Stimulated activated effector memory CD8-positive, alpha-beta T cell treated with anti-CD3 and anti-CD28 coated beads, Interleukin-12 subunit alpha, Interleukin-12 subunit beta, amount 100 ng/mL, for 72 hours (primary cell): ENCODE measurements around the gene LGALS3BP.
A peak's percentile ranks its signal among the peaks of the same experiment; 100 is the strongest.

Source experiments
- ATAC-seq: fragments of 150-1000 bp; cut with Tn5 transposase; 2 replicates; pipeline ENCODE4 v1.10.0; 2021
- DNase-seq, 2 donors: peaks; one replicate each; pipeline ENCODE4 v3.0.0; 2021 to 2022; ENCODE audit warnings: low spot score in 2 of 2
- H3K27ac Mint-ChIP-seq: one replicate; pipeline ENCODE4 v1.8.0; 2022; ENCODE audit warnings: mild to moderate bottlenecking, mixed read lengths
- H3K36me3 Mint-ChIP-seq: one replicate; pipeline ENCODE4 v1.8.0; 2022; ENCODE audit warnings: mild to moderate bottlenecking, mixed read lengths
- H3K4me1 Mint-ChIP-seq: one replicate; pipeline ENCODE4 v1.8.0; 2022; ENCODE audit warnings: mixed read lengths
- H3K4me3 Mint-ChIP-seq: one replicate; pipeline ENCODE4 v1.8.0; 2022; ENCODE audit warnings: mild to moderate bottlenecking, mixed read lengths
- H3K9me3 Mint-ChIP-seq: one replicate; pipeline ENCODE4 v1.8.0; 2022; ENCODE audit warnings: mixed read lengths

Gene LGALS3BP

GRCh38 chr17:79006046-79006445 lies 26.3 kb upstream of the LGALS3BP start:
- Mint-ChIP-seq H3K4me1 (peaks cover 71% of the 10 kb centered on the region), H3K27ac (peak overlapping the region; percentile 98), H3K9me3 (no peaks in the 10 kb centered on the region), H3K4me3 (no peak overlapping the region), H3K36me3 (peaks cover 48% of the 10 kb centered on the region)
- ATAC-seq (no peak), DNase-seq (no peak)

GRCh38 chr17:79005063-79005861 lies 25.5 kb upstream of the LGALS3BP start:
- no peaks in the 10 kb centered on the region for H3K9me3 Mint-ChIP-seq

GRCh38 chr17:79003661-79004411 lies 24.1 kb upstream of the LGALS3BP start:
- H3K27ac Mint-ChIP-seq = peak overlapping the region; percentile 50
- DNase-seq (no peak), ATAC-seq (no peak)
- peaks cover 65% of the 10 kb centered on the region for H3K4me1 Mint-ChIP-seq
- no peak overlapping the region for H3K4me3 Mint-ChIP-seq
- H3K36me3 Mint-ChIP-seq = peaks cover 52% of the 10 kb centered on the region
- H3K9me3 Mint-ChIP-seq = no peaks in the 10 kb centered on the region

More at GRCh38 chr17:79005063-79005861, 25.5 kb upstream of the LGALS3BP start:
- DNase-seq = no peak
- no peak overlapping the region for H3K4me3 Mint-ChIP-seq
- peaks cover 52% of the 10 kb centered on the region for H3K36me3 Mint-ChIP-seq
- no peak for ATAC-seq
- H3K27ac Mint-ChIP-seq = peak overlapping the region; percentile 98
- peaks cover 71% of the 10 kb centered on the region for H3K4me1 Mint-ChIP-seq

- H3K4me3 Mint-ChIP-seq = no peak overlapping the region
- ATAC-seq = no peak
Observed at GRCh38 chr17:79002796-79003593, 23.3 kb upstream of the LGALS3BP start.

GRCh38 chr17:79002291-79002690 lies 22.6 kb upstream of the LGALS3BP start:
- Mint-ChIP-seq H3K9me3 (no peaks in the 10 kb centered on the region), H3K4me3 (no peak overlapping the region), H3K27ac (peak overlapping the region; percentile 88), H3K36me3 (peaks cover 58% of the 10 kb centered on the region), H3K4me1 (peaks cover 50% of the 10 kb centered on the region)
- DNase-seq (no peak), ATAC-seq (no peak)

More at GRCh38 chr17:79002796-79003593, 23.3 kb upstream of the LGALS3BP start:
- peaks cover 57% of the 10 kb centered on the region for H3K4me1 Mint-ChIP-seq
- peak overlapping the region; percentile 50 for H3K27ac Mint-ChIP-seq
- H3K36me3 Mint-ChIP-seq = peaks cover 53% of the 10 kb centered on the region
- no peaks in the 10 kb centered on the region for H3K9me3 Mint-ChIP-seq
- DNase-seq = no peak

GRCh38 chr17:79001190-79002020 lies 21.7 kb upstream of the LGALS3BP start:
- H3K4me1 Mint-ChIP-seq = peaks cover 41% of the 10 kb centered on the region
- peak overlapping the region; percentile 88 for H3K27ac Mint-ChIP-seq
- H3K36me3 Mint-ChIP-seq = peaks cover 58% of the 10 kb centered on the region

GRCh38 chr17:79000396-79001189 lies 20.9 kb upstream of the LGALS3BP start:
- ATAC-seq = no peak
- H3K4me3 Mint-ChIP-seq = no peak overlapping the region
- peaks cover 67% of the 10 kb centered on the region for H3K36me3 Mint-ChIP-seq
- no peak for DNase-seq
- no peaks in the 10 kb centered on the region for H3K9me3 Mint-ChIP-seq
- peak overlapping the region; percentile 88 for H3K27ac Mint-ChIP-seq
- H3K4me1 Mint-ChIP-seq = peaks cover 36% of the 10 kb centered on the region

More at GRCh38 chr17:79001190-79002020, 21.7 kb upstream of the LGALS3BP start:
- no peak overlapping the region for H3K4me3 Mint-ChIP-seq
- H3K9me3 Mint-ChIP-seq = no peaks in the 10 kb centered on the region
- DNase-seq (no peak), ATAC-seq (no peak)

GRCh38 chr17:78999947-79000395 lies 20.2 kb upstream of the LGALS3BP start:
- H3K27ac Mint-ChIP-seq = peak overlapping the region; percentile 88
- ATAC-seq (no peak), DNase-seq (no peak)
- no peaks in the 10 kb centered on the region for H3K9me3 Mint-ChIP-seq
- H3K4me3 Mint-ChIP-seq = no peak overlapping the region
- H3K36me3 Mint-ChIP-seq = peaks cover 73% of the 10 kb centered on the region
- peaks cover 36% of the 10 kb centered on the region for H3K4me1 Mint-ChIP-seq

GRCh38 chr17:78999056-78999768 lies 19.5 kb upstream of the LGALS3BP start:
- H3K9me3 Mint-ChIP-seq = no peaks in the 10 kb centered on the region
- DNase-seq (no peak), ATAC-seq (no peak)
- peaks cover 80% of the 10 kb centered on the region for H3K36me3 Mint-ChIP-seq
- no peak overlapping the region for H3K4me3 Mint-ChIP-seq
- no peak overlapping the region for H3K27ac Mint-ChIP-seq
- H3K4me1 Mint-ChIP-seq = peaks cover 36% of the 10 kb centered on the region

GRCh38 chr17:78998311-78999055 lies 18.8 kb upstream of the LGALS3BP start:
- no peak for ATAC-seq
- Mint-ChIP-seq H3K27ac (no peak overlapping the region), H3K4me1 (peaks cover 36% of the 10 kb centered on the region), H3K4me3 (no peak overlapping the region), H3K9me3 (no peaks in the 10 kb centered on the region), H3K36me3 (peaks cover 88% of the 10 kb centered on the region)
- DNase-seq = no peak

- H3K4me1 Mint-ChIP-seq = peaks cover 35% of the 10 kb centered on the region
- H3K4me3 Mint-ChIP-seq = no peak overlapping the region
- H3K9me3 Mint-ChIP-seq = no peaks in the 10 kb centered on the region
- H3K36me3 Mint-ChIP-seq = peaks cover 92% of the 10 kb centered on the region
- DNase-seq (no peak), ATAC-seq (no peak)
- no peak overlapping the region for H3K27ac Mint-ChIP-seq
Observed at GRCh38 chr17:78997881-78998280, 18.2 kb upstream of the LGALS3BP start.

GRCh38 chr17:78997231-78997741 lies 17.6 kb upstream of the LGALS3BP start:
- peaks cover 93% of the 10 kb centered on the region for H3K36me3 Mint-ChIP-seq
- no peak for DNase-seq
- no peak overlapping the region for H3K4me3 Mint-ChIP-seq
- H3K27ac Mint-ChIP-seq = no peak overlapping the region
- no peaks in the 10 kb centered on the region for H3K9me3 Mint-ChIP-seq
- no peak for ATAC-seq
- H3K4me1 Mint-ChIP-seq = peaks cover 29% of the 10 kb centered on the region
